ENCODE data around the gene CRIP2. TPM values are rescaled to one million over a fixed set of nuclear protein-coding genes. Genes with fewer than 3 reads are reported as not detected.

CRIP2 gene
- total and polyA plus RNA-seq, 4 donors: 4.3 to 40.0 (median 20.7) TPM

- no peaks in the 10 kb centered on the region for H3K9me3 ChIP-seq (ENCODE audit: control insufficient read depth in 4 of 4, low read length in 3 of 4)
- H3K9ac ChIP-seq (ENCODE audit: low read depth in 1 of 2, low read length in 2 of 2): no peak overlapping the region
- no peaks in the 10 kb centered on the region for H3K27me3 ChIP-seq (ENCODE audit: control insufficient read depth in 4 of 4, insufficient read depth in 4 of 4, low read length in 3 of 4)
- peaks cover 0 to 3% (median 1%) of the 10 kb centered on the region in 4 donors for H3K36me3 ChIP-seq (ENCODE audit: control insufficient read depth in 4 of 4, insufficient read depth in 3 of 4, low read depth in 1 of 4, low read length in 3 of 4)
- no peak for TF ChIP-seq NR2F2 (IDR thresholded peaks at IDR 0.05)
- TF ChIP-seq REST (IDR thresholded peaks at IDR 0.05): no peak
- TF ChIP-seq SP1 (IDR thresholded peaks at IDR 0.05): no peak
- TF ChIP-seq GABPA (IDR thresholded peaks at IDR 0.05 in 1 of 2, conservative IDR thresholded peaks at IDR 0.05 in 1 of 2): no peak
- no peak for TF ChIP-seq HNF4A (conservative IDR thresholded peaks at IDR 0.05)
- no peak for TF ChIP-seq RAD21 (IDR thresholded peaks at IDR 0.05)
- no peak for TF ChIP-seq EGR1 (IDR thresholded peaks at IDR 0.05; ENCODE audit: low read depth in 2 of 2)
- no peak for TF ChIP-seq TAF1 (conservative IDR thresholded peaks at IDR 0.05)
- no peak for TF ChIP-seq HNF4G (IDR thresholded peaks at IDR 0.05)
- TF ChIP-seq FOXA1 (IDR thresholded peaks at IDR 0.05): no peak
- no peak for TF ChIP-seq YY1 (IDR thresholded peaks at IDR 0.05)
- no peak for TF ChIP-seq FOXA2 (IDR thresholded peaks at IDR 0.05)
- TF ChIP-seq RXRA (IDR thresholded peaks at IDR 0.05): no peak
- no peak for TF ChIP-seq MAX (IDR thresholded peaks at IDR 0.05)
- TF ChIP-seq ATF3 (IDR thresholded peaks at IDR 0.05): no peak
- no peak for TF ChIP-seq ZBTB33 (IDR thresholded peaks at IDR 0.05)
- TF ChIP-seq JUND (IDR thresholded peaks at IDR 0.05): no peak
- TF ChIP-seq CTCF (IDR thresholded peaks at IDR 0.05; ENCODE audit: low read depth, low read length, missing input control): no peak
- no peaks in the 10 kb centered on the region for H3K4me1 ChIP-seq (ENCODE audit: control insufficient read depth in 4 of 4, insufficient read depth in 4 of 4, low read length in 3 of 4)
- 94% methylated on average over 24 of the region's 24 CpGs for WGBS
- H3K4me3 ChIP-seq (ENCODE audit: low read depth in 1 of 3, low read length in 3 of 3): no peak overlapping the region
- DNase-seq (ENCODE audit: low spot score): no peak
- no peak overlapping the region for H3K27ac ChIP-seq (ENCODE audit: low read depth in 1 of 2, low read length in 2 of 2)
Observed at GRCh38 chr14:105445290-105445689, 29.3 kb upstream of the CRIP2 start.

All from liver (tissue), 9 donors.